Cardiac septum (tissue), 1 donor: ENCODE data around the gene PSAPL1. TPM values are rescaled to one million over a fixed set of nuclear protein-coding genes. Genes with fewer than 3 reads are reported as not detected.
A peak's percentile ranks its signal among the peaks of the same experiment; 100 is the strongest.

Experiments
- DNase-seq: peaks from one replicate; pipeline ENCODE4 v3.0.0-alpha.2; 2020; ENCODE audit warnings: low spot score
- intact Hi-C: fragments of 100-400 bp; cut with DNase I; formaldehyde crosslinking; loops from one replicate; pipeline ENCODE4 v1.14.0; 2022
- total RNA-seq: library from RNA; stranded (reverse); fragmentation: NEBNext Ultra II Directional; extraction: Animal tissue kit (Norgen Biotek cat#: 25700); gene quantifications from one replicate; pipeline ENCODE4 v1.2.1, GENCODE V29; 2021
- donor health status: DM: no; HTN: no; CAD: no.

PSAPL1 gene
- total RNA-seq, 1 donor from 2014 or later = not detected

GRCh38 chr4:7402526-7402925 lies 32.2 kb downstream of the PSAPL1 start:
- intact Hi-C loops = no loop called here
- DNase-seq = no peak

GRCh38 chr4:7400671-7401298 lies 33.9 kb downstream of the PSAPL1 start:
- intact Hi-C loops = no loop called here
- DNase-seq = no peak

- DNase-seq = peak; percentile 44
- intact Hi-C loops = no loop called here
Observed at GRCh38 chr4:7399440-7400234, 35.1 kb downstream of the PSAPL1 start.

GRCh38 chr4:7398788-7399439 lies 35.8 kb downstream of the PSAPL1 start:
- intact Hi-C loops = no loop called here
- peak; percentile 54 for DNase-seq

- intact Hi-C loops = no loop called here
- DNase-seq = peak; percentile 74
Observed at GRCh38 chr4:7398104-7398423, 36.7 kb downstream of the PSAPL1 start.

GRCh38 chr4:7397206-7398103 lies 37.3 kb downstream of the PSAPL1 start:
- DNase-seq = peak; percentile 70
- intact Hi-C loops = no loop called here

- peak; percentile 70 for DNase-seq
- intact Hi-C loops = no loop called here
Observed at GRCh38 chr4:7396186-7396910, 38.4 kb downstream of the PSAPL1 start.

- peak; percentile 57 for DNase-seq
Observed at GRCh38 chr4:7395645-7396044, 39.1 kb downstream of the PSAPL1 start.

GRCh38 chr4:7394681-7395451 lies 39.9 kb downstream of the PSAPL1 start:
- intact Hi-C loops = no loop called here
- DNase-seq = peak; percentile 59

More at GRCh38 chr4:7395645-7396044, 39.1 kb downstream of the PSAPL1 start:
- intact Hi-C loops = no loop called here

GRCh38 chr4:7393601-7394575 lies 40.8 kb downstream of the PSAPL1 start:
- intact Hi-C loops = no loop called here
- peak; percentile 39 for DNase-seq

- intact Hi-C loops = no loop called here
Observed at GRCh38 chr4:7392438-7393421, 42.0 kb downstream of the PSAPL1 start.

GRCh38 chr4:7391637-7392437 lies 42.9 kb downstream of the PSAPL1 start:
- DNase-seq = peak; percentile 61
- intact Hi-C loops = no loop called here

More at GRCh38 chr4:7392438-7393421, 42.0 kb downstream of the PSAPL1 start:
- peak; percentile 38 for DNase-seq

- intact Hi-C loops = no loop called here
- DNase-seq = peak; percentile 59
Observed at GRCh38 chr4:7390906-7391636, 43.7 kb downstream of the PSAPL1 start.

- DNase-seq = peak; percentile 49
- intact Hi-C loops = no loop called here
Observed at GRCh38 chr4:7390336-7390735, 44.4 kb downstream of the PSAPL1 start.

GRCh38 chr4:7389719-7390118 lies 45.0 kb downstream of the PSAPL1 start:
- DNase-seq = peak; percentile 39
- intact Hi-C loops = no loop called here
